GM13977 (cell line): ENCODE results near the gene CNTF.

Experiments used
- DNase-seq: peaks from one replicate; pipeline ENCODE4 v3.0.0; 2012; ENCODE audit warnings: low spot score
- in situ Hi-C: fragments of 300-500 bp; cut with MboI; formaldehyde crosslinking; loops from one replicate; pipeline ENCODE4 v1.12.0; 2022; ENCODE audit warnings: low sequenced_read_pairs, low pct_unique_long_range_greater_than_20kb, mixed read lengths, inconsistent platforms; ENCODE audit not compliant: unreplicated experiment
- TF ChIP-seq, protein P1 (sequence below): IDR thresholded peaks from 2 replicates; pipeline ENCODE4 v1.5.1; 2012; ENCODE audit warnings: mild to moderate bottlenecking, control low read depth; ENCODE audit not compliant: insufficient read depth; ENCODE audit errors: extremely low read depth, missing control alignments

Gene CNTF

DNA sequence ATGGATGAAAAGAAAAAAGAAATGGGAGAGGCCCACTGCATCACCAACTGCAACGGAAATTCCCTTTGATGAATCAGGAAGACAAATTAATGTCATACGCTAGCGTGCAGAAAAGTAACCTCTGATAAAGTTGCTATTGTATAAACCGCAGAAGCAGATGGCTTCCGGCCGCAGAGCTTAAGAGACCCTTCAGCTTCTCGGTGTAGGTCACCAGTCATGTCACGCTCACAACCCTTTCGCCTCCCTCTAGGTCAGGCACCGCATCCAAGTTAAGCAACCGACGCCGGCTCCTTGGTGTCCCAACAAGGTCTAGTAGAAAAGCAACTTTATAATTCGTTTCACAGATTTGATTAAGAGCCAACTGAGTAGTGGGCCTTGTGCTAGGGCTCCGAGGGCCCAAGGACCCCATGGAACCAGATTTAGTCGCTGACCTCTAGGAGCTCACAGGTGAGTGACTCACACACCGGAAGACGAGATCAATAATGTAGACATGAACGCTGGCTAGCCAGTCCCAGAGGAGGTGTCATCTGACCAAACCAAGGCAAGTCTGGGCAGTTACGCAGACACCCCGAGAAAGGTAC lies 44.8 kb upstream of the CNTF start:
- in situ Hi-C loops = no loop called here
- peak; percentile 29 for DNase-seq
- TF ChIP-seq, protein P1, sequence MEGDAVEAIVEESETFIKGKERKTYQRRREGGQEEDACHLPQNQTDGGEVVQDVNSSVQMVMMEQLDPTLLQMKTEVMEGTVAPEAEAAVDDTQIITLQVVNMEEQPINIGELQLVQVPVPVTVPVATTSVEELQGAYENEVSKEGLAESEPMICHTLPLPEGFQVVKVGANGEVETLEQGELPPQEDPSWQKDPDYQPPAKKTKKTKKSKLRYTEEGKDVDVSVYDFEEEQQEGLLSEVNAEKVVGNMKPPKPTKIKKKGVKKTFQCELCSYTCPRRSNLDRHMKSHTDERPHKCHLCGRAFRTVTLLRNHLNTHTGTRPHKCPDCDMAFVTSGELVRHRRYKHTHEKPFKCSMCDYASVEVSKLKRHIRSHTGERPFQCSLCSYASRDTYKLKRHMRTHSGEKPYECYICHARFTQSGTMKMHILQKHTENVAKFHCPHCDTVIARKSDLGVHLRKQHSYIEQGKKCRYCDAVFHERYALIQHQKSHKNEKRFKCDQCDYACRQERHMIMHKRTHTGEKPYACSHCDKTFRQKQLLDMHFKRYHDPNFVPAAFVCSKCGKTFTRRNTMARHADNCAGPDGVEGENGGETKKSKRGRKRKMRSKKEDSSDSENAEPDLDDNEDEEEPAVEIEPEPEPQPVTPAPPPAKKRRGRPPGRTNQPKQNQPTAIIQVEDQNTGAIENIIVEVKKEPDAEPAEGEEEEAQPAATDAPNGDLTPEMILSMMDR = no peak

DNA sequence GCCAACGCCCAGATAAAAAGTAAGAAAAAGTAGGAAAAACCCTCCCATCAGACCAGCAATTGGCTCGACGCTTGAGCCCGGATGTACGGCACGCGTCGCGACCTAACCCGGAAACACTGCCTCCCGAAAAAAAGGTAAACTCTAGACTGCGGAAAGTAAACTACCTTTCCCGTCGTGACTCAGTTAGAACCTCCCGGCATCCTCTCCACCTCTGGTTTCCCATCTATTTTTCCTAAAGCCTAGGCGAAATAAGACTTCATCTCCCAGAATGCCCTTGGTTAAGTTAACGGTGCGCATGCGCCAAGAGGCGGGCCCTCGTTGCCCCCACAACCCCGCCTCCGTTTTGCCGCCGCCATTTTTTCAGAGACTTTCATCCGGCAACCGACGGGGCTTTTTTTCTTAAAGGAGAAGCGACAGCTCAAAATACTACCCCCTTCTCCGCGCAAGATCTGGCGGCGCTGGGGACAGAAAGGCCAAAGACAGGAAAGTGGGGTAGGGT lies 44.3 kb upstream of the CNTF start:
- TF ChIP-seq, protein P1 = no peak
- in situ Hi-C loops = no loop called here
- DNase-seq = peak; percentile 60

DNA sequence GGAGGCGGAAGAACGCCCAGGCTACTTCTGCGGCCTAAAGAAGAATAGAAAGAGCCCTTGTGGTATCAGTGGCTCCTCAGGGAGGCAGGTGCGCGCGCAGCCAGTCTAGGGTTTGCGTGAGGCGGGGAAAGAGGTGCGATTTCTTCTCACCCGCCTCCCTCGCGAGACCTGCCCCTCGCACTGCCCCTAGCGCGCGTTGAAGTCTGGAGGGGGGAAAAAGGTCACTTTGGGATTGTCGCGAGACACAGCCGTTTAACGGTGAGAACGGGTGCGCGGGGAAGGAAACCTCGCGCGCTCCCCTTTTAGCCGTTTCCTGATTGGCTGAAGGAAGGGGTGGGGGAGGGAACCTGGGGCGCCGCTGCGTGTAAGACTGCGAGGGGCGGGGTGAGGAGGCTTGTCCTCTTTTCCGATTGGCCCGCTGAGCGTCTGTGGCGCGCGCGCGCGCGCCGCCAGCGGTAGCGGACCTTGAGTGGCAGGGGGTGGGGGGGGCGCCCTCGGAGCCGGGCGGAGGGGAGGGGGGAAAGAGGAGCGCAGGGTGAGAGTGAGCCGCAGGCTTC lies 43.8 kb upstream of the CNTF start, which contains the start of gene ZFP91:
TSS of gene ZFP91 (plus strand) at position 429 of the 557 bp plus-strand sequence. CDS start 219 bp downstream, outside the sequence.
- TF ChIP-seq, protein P1 = no peak
- in situ Hi-C loops = no loop called here
- peak; percentile 88 for DNase-seq

DNA sequence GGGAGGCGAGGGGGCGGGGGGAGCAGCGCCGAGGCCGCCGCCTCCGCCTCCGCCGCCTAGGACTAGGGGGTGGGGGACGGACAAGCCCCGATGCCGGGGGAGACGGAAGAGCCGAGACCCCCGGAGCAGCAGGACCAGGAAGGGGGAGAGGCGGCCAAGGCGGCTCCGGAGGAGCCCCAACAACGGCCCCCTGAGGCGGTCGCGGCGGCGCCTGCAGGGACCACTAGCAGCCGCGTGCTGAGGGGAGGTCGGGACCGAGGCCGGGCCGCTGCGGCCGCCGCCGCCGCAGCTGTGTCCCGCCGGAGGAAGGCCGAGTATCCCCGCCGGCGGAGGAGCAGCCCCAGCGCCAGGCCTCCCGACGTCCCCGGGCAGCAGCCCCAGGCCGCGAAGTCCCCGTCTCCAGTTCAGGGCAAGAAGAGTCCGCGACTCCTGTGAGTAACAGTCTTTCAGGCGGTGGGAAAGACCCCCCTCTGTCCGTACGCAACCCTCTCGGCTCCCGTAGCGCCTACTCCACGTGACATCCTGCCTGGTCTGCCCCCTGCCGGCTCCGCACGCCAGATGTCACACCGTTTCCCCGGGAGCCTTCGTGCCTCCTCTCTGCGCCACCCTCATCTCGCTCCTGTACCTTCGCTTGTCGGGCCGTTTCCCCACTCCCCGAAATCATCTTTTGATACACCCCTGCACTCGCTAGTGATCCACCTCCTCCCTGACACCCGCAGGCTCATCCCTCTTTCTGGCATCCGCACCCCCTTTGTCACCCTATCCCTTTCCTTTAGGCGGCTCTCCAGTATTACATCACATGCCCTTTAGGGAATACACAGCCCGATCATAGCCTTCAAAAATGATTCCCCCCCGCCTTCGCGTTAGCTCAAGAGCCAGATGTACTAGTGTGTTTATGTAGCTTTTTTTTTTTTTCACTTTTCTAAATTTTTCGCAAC lies 43.0 kb upstream of the CNTF start:
- peak; percentile 69 for DNase-seq
- TF ChIP-seq, protein P1 = peak; percentile 86
- in situ Hi-C loops = no loop called here

DNA sequence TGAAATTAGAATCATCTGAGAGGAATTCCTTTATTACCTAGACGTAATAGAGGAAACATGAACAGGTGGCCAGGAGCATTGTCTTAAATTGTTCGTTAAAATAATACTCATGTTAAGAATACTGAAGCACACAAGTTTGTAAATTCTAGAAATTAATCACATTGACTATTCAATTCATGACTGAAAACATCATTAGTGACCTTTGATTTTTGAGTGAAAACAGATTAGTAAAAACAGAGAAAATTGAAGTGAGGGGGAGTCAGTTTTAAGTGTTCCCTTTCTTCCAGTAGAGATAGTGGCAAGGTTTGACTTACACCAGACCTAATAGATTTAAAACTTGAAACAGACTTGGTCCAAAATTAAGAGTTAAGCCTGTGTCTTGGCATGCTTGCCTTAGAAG lies 42.2 kb upstream of the CNTF start:
- TF ChIP-seq, protein P1 = no peak
- no peak for DNase-seq
- in situ Hi-C loops = no loop called here

DNA sequence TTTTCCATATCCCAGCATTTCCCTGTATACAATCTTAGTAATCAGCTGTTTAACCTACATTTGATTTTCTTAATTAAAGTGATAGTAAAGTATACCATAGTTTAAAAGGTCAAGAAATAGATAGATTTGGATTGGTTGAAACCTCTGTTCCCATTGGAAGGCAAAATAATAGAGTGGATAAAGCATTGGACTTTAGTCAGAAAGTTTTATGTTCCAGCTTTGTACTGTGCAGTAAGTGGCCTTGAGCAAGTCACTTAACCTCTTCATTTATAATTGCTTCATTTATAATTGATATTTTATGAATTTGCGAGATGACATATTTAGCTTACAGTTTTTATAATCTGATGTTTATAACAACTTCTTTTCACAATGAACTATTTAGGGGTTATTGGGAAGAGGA lies 40.0 kb upstream of the CNTF start:
- TF ChIP-seq, protein P1 = no peak

More for the DNA sequence above, 40.0 kb upstream of the CNTF start:
- no peak for DNase-seq
- in situ Hi-C loops = no loop called here
